NCI-H510A (cell line): Measurements from ENCODE around the gene NFASC.

ENCODE experiments used
- DNase-seq: peaks from one replicate; lab custom pipeline; 2025; lab: John Stamatoyannopoulos, UW

The NFASC gene

GRCh38 chr1:204928671-204929486, 58.2 kb downstream of the NFASC start:
- no peak for DNase-seq

DNA sequence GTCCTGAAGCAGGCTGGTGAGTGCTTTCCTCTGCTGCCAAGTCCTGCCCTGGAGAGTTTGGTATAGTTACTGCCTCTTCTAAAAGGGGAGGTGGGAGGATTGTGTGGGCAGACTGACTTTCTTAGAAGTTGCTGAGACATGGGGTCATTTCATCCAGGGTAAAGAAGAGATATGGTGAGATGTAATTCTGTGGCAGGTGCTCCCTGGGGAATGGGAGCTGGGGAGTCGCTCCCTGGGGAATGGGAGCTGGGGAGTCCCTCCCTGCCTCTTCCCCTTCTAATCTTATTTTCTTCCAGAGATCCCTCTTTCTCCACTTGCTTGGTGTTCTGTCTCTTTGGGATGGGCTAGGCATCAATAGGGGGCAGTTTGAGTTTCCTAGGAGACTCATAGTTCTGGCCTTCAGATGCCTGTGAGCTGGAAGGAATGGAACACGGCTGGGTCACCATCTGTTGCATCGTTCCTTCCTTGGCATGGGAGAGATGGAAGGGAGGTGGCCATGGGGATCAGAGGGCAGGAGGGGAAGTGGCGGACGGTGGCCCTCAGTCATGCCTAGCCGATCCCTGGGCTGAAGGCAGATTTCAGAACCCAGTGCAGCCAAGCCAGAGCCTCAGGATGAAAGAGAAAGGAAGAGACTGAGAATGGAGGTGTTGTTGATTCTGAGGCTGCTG, 59.0 kb downstream of the NFASC start:
- no peak for DNase-seq

DNA sequence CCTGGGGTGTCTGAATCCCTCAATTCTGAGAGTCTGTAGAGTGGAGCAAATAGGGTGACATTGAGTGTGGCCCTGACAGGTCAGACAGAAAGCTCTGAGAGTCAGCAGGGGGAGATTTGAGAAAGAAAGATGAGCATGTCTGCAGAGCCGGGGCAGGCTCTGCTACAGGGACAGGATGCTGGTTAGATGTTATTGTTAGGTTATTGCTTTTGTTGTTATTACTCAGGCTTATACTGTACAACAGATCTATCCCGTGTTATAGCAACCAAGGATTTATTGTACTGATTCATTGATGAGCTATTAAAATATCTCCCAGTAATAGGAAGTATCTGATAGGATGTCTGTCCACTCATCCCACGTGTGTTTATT, 59.5 kb downstream of the NFASC start:
- no peak for DNase-seq

DNA sequence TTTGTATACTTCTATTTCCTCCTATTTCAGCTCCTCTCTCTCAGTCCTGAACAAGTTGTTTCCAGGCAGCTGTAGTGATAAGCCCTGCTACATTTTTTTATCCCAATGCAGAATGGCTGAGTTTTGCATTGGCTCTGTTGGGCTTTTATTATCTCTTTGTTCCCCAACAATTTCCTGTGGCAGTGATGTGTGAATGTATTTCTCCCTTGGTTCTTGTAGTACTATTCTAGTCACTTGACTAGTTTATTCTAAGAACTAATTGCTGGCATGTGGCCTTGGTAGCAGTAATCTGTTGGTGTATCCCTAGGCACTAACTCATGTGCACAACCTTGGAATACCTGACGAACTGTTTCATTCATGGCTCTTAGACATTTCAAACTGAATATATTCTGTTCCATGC, 60.7 kb downstream of the NFASC start:
- DNase-seq = no peak

DNA sequence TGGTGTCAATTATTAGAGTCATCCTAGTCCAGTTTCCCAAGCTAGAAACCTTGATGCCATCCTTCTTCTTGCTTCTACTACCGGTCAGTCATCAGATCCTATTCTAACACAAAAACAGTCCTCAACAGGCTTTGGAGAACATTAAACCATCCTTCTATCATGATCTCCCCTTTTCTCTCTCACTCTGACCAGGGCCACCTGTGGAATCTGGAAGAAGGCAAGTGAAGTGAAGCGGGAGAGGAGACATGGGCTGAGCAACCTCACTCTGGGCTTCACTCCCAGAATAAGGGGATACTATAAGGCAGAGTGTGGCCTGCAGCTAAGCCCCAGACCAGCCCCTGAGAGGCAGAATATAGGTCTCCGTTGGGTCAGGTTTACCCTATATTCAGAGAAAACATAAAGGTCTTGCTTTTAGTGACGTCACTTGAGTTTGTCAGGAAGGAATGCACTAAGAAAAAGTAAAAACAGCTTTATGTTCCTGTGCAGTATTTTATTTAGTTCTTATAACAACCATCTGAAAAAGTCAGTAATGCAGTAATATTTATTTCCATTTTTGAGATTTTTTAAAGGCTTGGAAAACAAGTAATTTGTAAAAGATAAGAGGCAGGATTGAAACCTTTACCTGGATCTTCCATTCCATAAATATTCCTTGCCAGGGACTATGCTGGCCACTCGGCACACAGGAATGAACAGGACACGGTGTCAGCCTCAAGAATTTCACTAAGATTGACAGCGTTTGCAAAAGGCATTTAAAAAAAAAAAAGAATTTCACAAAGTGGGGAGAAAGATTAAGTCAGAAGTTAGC, 61.3 kb downstream of the NFASC start:
- no peak for DNase-seq

GRCh38 chr1:204932573-204932909, 61.9 kb downstream of the NFASC start:
- DNase-seq = no peak

DNA sequence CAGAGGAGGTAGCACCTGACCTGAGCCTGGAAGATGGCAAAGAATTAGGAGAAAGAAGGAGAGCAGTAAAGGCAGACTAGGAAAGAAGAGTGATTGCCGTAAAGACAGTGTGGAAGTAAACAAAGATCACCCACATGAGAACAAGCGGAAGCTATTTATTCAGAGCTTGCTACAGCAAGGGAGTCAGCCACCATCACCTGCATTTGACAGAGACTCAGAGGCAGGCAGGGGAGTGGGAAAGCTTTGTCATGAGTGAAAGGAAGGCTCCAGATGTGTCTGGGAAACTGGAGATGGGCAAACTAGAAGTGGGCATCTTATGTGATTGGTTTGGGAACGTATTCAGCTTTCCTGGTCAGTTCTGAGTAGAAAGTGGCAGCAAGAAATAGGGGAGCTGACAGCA, 64.5 kb downstream of the NFASC start:
- DNase-seq = no peak

- no peak for DNase-seq
These were observed 66.1 kb downstream of the NFASC start for GRCh38 chr1:204936765-204937164.

DNA sequence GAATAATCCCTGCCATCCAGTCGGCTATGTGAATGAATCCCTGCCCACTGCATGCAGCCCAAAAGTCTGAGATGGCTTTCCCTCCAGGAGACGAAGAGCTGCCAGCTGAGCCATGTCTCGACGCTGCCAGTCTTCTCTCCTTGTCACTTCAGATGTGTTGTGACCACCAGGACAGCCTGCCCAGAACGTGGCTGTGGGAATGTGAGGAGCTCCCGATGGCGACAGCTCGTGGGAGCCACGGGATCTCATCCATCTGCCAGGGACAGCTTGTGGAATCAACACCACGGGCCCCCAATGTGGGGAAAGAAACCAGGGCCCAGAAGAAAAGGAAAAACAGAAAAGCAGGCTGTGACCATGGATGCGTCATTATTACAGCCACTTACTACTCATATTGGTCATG, 67.2 kb downstream of the NFASC start:
- no peak for DNase-seq

GRCh38 chr1:204940591-204940990, 69.9 kb downstream of the NFASC start:
- no peak for DNase-seq

GRCh38 chr1:204941421-204942338, 71.0 kb downstream of the NFASC start:
- DNase-seq = no peak

GRCh38 chr1:204943495-204943894, 72.8 kb downstream of the NFASC start:
- no peak for DNase-seq

- DNase-seq = no peak
These were observed 74.0 kb downstream of the NFASC start for GRCh38 chr1:204944662-204945061.

- no peak for DNase-seq
These were observed 74.9 kb downstream of the NFASC start for GRCh38 chr1:204945565-204945977.

DNA sequence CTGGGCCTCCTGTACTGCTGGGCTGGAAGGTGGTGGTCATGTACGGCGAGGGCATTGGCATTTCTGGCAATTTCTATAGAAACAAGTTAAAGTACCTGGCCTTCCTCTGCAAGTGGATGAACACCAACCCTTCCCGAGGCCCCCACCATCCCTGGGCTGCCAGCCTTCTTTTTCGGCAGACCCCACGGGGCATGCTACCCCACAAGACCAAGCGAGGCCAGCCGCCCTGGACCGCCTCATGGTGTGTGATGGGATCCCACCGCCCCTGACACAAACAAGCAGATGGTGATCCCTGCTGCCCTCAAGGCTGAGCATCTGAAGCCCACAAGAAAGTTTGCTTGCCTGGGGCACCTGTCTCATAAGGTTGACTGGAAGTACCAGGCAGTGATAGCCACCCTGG, 76.0 kb downstream of the NFASC start:
- DNase-seq = no peak

- DNase-seq = no peak
These were observed 76.7 kb downstream of the NFASC start for GRCh38 chr1:204947338-204947737.

DNA sequence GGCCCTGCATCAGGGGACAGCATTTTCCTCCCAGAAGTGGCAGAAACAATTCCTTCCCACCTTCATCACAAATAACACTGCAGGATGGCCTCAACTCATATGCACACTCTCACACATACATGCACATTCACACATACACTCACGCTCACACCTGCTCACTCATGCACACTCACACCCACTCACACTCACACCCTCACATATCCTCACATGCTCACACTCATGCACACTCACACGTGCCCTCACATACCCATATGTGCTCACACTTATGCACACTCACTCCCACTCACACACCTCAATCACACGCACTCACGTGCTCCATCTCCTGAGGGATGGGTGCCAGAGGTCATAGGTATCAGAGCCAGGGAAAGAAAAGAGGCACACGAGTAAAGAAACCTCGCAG, 77.1 kb downstream of the NFASC start:
- DNase-seq = no peak

DNA sequence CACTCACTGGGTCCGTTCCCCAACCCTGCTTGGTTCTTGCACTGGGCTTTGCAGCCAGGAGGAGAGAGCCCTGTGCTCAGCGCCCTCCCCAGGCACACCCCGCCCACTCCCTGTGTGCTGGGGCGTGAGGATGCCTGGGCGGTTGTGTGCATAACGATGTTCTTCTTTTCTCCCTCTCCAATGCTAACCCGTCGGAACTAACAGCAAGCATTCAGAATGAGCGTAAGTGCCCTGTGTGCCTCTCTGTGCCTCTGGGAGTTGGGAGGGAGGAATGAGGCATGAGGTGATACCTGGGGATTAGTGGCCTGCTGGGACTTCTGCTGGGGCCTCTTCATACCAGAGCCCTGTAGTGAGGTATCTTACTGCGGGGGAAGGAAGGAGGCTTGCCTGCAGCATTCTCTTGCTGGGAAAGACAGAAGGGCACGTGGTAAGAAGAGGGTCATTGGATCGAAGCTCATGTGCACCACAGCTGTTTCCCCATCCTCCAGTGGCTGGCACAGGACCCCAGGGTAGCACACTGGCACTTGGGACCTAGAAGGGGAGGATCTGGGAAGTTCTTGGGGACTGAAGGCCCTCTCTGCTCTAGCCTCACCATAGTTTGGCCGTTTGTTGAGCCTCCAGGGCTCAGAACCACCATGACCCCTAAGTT, 79.8 kb downstream of the NFASC start:
- no peak for DNase-seq

GRCh38 chr1:204958317-204959307, 88.0 kb downstream of the NFASC start:
- no peak for DNase-seq

GRCh38 chr1:204959374-204959773, 88.7 kb downstream of the NFASC start:
- no peak for DNase-seq
